Common myeloid progenitor, CD34-positive (primary cell): ENCODE measurements around the gene MSLN.

Experiments used
- CTCF ChIA-PET: fragments of 350-600 bp; sonication (Branson Sonifier 250); formaldehyde crosslinking; loops from one replicate; lab custom pipeline; 2021; ENCODE audit warnings: antibody characterized with exemption; lab: Charles Lee
- POLR2A ChIA-PET: fragments of 350-600 bp; sonication (Branson Sonifier 250); formaldehyde crosslinking; loops from one replicate; lab custom pipeline; 2021; ENCODE audit warnings: antibody characterized with exemption; lab: Charles Lee
- DNase-seq, 3 donors: peaks; one replicate each; pipeline versions ENCODE4 v3.0.0 to v3.0.0-alpha.2; 2013
- H3K27ac ChIP-seq, 2 experiments: 1 replicate in 1 of 2; 2 replicates in 1 of 2; pipeline ENCODE4 v1.7.0; 2013; ENCODE audit warnings: inconsistent platforms in 2 of 2, low read length in 2 of 2, mild to moderate bottlenecking in 2 of 2, low read depth in 1 of 2, moderate library complexity in 1 of 2; ENCODE audit not compliant: severe bottlenecking in 2 of 2, insufficient read depth in 1 of 2, poor library complexity in 1 of 2
- H3K27me3 ChIP-seq, 5 experiments: replicated peaks in 2 of 5; 1 replicate in 3 of 5; 2 replicates in 2 of 5; pipeline versions ENCODE4 v1.6.1 to v1.7.0; 2013; ENCODE audit warnings: low read length in 4 of 5, mild to moderate bottlenecking in 2 of 5, moderate library complexity in 2 of 5, inconsistent platforms in 1 of 5; ENCODE audit not compliant: insufficient read depth in 5 of 5, control insufficient read depth in 4 of 5
- H3K36me3 ChIP-seq, 4 experiments: 1 replicate in 2 of 4; 2 replicates in 2 of 4; pipeline versions ENCODE4 v1.6.1 to v1.7.0; 2013; ENCODE audit warnings: low read length in 3 of 4, control low read depth in 1 of 4, mild to moderate bottlenecking in 1 of 4; ENCODE audit not compliant: control insufficient read depth in 4 of 4, insufficient read depth in 4 of 4
- H3K4me1 ChIP-seq, 4 experiments: 1 replicate in 3 of 4; 2 replicates in 1 of 4; pipeline versions ENCODE4 v1.6.1 to v1.7.1; 2013; ENCODE audit warnings: low read length in 3 of 4, mild to moderate bottlenecking in 3 of 4, control low read depth in 1 of 4, inconsistent platforms in 1 of 4, moderate library complexity in 1 of 4; ENCODE audit not compliant: control insufficient read depth in 4 of 4, insufficient read depth in 4 of 4; ENCODE audit errors: control extremely low read depth in 1 of 4
- H3K4me3 ChIP-seq, 7 experiments: 1 replicate in 4 of 7; 2 replicates in 3 of 7; pipeline versions ENCODE4 v1.5.1 to v1.7.0; 2013; ENCODE audit warnings: mild to moderate bottlenecking in 7 of 7, low read length in 6 of 7, moderate library complexity in 6 of 7, inconsistent platforms in 2 of 7, low read depth in 2 of 7, control low read depth in 1 of 7; ENCODE audit not compliant: insufficient read depth in 4 of 7, control insufficient read depth in 1 of 7; ENCODE audit errors: extremely low read depth in 1 of 7
- H3K9me3 ChIP-seq, 5 experiments: 1 replicate in 4 of 5; 2 replicates in 1 of 5; pipeline versions ENCODE4 v1.6.1 to v1.7.1; 2013; ENCODE audit warnings: low read length in 4 of 5, mild to moderate bottlenecking in 2 of 5, inconsistent platforms in 1 of 5, low read depth in 1 of 5, moderate library complexity in 1 of 5; ENCODE audit not compliant: control insufficient read depth in 4 of 5, insufficient read depth in 2 of 5; ENCODE audit errors: control extremely low read depth in 1 of 5
- WGBS: methylation state at CpG from one replicate; pipeline ENCODE4 v1.1.5; 2013; ENCODE audit not compliant: insufficient coverage; 5-methylcytosine and 5-hydroxymethylcytosine counted together

MSLN gene

DNA sequence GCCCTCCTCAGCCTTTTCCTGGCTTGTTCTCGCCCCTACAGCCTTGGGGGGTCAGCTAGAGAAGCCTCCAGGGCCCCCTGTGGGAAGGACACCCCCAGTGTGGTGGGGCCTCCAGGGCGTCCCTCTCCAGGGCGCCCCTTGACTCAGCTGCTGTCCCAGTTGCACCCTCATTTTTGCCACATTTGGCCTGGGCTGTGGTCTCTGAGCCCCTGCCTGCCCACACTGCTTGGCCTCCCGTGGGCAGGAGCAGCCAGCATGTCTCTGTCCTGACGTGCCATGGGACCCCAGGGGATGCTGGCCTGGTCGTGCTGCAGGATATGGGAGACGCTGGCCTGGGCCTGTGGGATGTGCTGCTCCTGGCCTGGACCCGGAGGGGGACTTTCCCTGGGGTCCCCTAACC lies 32.9 kb downstream of the MSLN start:
- no peak overlapping the region for H3K4me3 ChIP-seq
- peaks cover 5 to 62% (median 35%) of the 10 kb centered on the region in 4 experiments for H3K36me3 ChIP-seq
- 95% methylated on average over 8 of the region's 8 CpGs for WGBS
- peaks cover 0 to 7% (median 0%) of the 10 kb centered on the region in 5 experiments for H3K27me3 ChIP-seq
- CTCF ChIA-PET: no interaction called here
- POLR2A ChIA-PET: no interaction called here
- H3K4me1 ChIP-seq: peaks cover 0 to 12% (median 11%) of the 10 kb centered on the region in 4 experiments
- no peak for DNase-seq
- H3K9me3 ChIP-seq: peaks cover 0 to 2% (median 0%) of the 10 kb centered on the region in 5 experiments
- H3K27ac ChIP-seq: no peak overlapping the region

GRCh38 chr16:794091-794822 lies 33.7 kb downstream of the MSLN start:
- Histone ChIP-seq H3K4me1 (peaks cover 0 to 5% (median 4%) of the 10 kb centered on the region in 4 experiments), H3K27me3 (peaks cover 0 to 16% (median 0%) of the 10 kb centered on the region in 5 experiments), H3K27ac (no peak overlapping the region), H3K9me3 (peaks cover 0 to 2% (median 0%) of the 10 kb centered on the region in 5 experiments), H3K4me3 (no peak overlapping the region), H3K36me3 (peaks cover 5 to 62% (median 35%) of the 10 kb centered on the region in 4 experiments)
- WGBS: 96% methylated on average over 27 of the region's 40 CpGs
- DNase-seq: no peak
- ChIA-PET CTCF (no interaction called here), POLR2A (no interaction called here)

DNA sequence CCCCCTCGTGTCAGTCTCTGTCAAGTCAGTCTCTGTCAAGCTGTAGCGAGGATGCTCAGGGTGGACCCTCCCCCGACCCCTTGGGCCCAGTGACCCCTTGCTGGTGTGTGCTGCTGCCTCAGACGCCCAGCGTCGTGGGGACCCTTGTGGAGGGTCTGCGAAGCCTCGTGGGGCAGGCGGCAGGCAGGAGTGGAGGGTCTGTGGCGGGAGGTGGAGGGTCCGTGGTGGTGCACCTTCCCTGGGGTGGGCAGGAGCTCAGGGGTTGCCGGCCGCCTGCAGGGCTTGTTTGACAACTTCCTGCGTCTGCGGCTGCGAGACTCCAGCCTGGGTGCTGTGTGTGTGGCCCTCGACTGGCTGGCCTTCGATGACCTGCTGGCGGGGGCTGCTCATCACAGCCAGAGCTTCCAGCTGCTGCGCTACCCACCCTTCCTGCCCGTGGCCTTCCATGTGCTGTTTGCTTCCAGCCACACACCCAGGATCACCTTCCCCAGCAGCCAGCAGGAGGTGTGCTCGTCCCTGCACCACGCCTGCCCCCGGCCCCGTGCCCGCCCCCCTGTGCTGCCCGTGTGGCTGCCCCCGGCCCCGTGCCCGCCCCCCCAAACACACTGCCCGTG lies 34.4 kb downstream of the MSLN start:
- no peaks in the 10 kb centered on the region for H3K4me1 ChIP-seq

GRCh38 chr16:795580-796229 lies 35.2 kb downstream of the MSLN start:
- no peak overlapping the region for H3K27ac ChIP-seq
- H3K4me3 ChIP-seq: no peak overlapping the region
- CTCF ChIA-PET: interaction anchor here (1.0 kb wide), 1 partner anchor 9 kb away, joined by 3 read pairs; no protein-coding TSS in a partner anchor
- peaks cover 2 to 55% (median 28%) of the 10 kb centered on the region in 4 experiments for H3K36me3 ChIP-seq
- H3K27me3 ChIP-seq: peaks cover 0 to 29% (median 7%) of the 10 kb centered on the region in 5 experiments
- POLR2A ChIA-PET: no interaction called here
- H3K4me1 ChIP-seq: peaks cover 0 to 5% (median 1%) of the 10 kb centered on the region in 4 experiments
- no peak for DNase-seq
- H3K9me3 ChIP-seq: peaks cover 0 to 2% (median 0%) of the 10 kb centered on the region in 5 experiments
- WGBS: 94% methylated on average over 31 of the region's 33 CpGs

More for the DNA sequence above, 34.4 kb downstream of the MSLN start:
- Histone ChIP-seq H3K36me3 (peaks cover 5 to 61% (median 34%) of the 10 kb centered on the region in 4 experiments), H3K27ac (no peak overlapping the region), H3K27me3 (peaks cover 0 to 22% (median 3%) of the 10 kb centered on the region in 5 experiments), H3K4me3 (no peak overlapping the region), H3K9me3 (peaks cover 0 to 2% (median 0%) of the 10 kb centered on the region in 5 experiments)
- ChIA-PET CTCF (no interaction called here), POLR2A (no interaction called here)
- no peak for DNase-seq
- 94% methylated on average over 21 of the region's 31 CpGs for WGBS

DNA sequence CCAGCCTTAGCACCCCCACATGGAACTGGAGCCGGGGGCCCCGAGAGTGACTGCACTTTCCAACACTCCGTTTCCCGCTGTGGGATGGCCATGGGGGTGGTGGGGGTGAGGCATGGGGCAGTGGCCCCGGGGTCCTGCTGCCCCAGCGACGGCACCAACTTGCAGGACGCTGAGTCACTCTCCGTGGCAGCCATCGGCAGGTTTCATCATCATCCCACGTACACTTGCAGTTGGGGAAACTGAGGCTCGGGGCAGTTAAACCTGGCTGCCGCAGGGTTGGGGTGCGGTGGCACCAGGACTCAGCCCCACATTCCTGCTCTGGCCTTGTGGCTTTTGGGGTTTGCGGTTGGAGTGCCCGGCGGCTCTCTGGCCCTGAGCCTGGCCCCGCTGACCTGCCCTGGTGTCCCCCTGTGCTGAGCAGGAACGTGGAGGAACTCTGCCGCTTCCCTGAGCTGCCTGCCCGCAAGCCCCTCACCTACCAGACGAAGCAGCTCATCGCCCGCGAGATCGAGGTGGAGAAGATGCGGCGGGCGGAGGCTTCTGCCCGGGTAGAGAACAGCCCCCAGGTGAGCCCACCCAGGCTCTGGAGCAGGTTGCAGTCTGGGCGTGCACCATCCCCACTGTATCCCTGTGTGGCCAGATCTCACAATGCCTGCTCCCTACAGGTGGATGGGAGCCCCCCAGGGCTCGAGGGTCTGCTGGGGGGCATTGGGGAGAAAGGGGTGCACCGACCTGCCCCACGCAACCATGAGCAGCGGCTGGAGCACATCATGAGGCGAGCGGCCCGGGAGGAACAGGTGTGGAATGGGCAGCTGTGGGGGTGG lies 36.0 kb downstream of the MSLN start:
- H3K36me3 ChIP-seq: peaks cover 0 to 47% (median 23%) of the 10 kb centered on the region in 4 experiments
- peaks cover 0 to 2% (median 0%) of the 10 kb centered on the region in 5 experiments for H3K9me3 ChIP-seq
- ChIA-PET CTCF (interaction anchor here (1.0 kb wide), 1 partner anchor 8 kb away, joined by 3 read pairs; no protein-coding TSS in a partner anchor), POLR2A (no interaction called here)
- no peak for DNase-seq
- peaks cover 0 to 38% (median 13%) of the 10 kb centered on the region in 5 experiments for H3K27me3 ChIP-seq
- peaks cover 0 to 5% (median 1%) of the 10 kb centered on the region in 4 experiments for H3K4me1 ChIP-seq
- 95% methylated on average over 30 of the region's 38 CpGs for WGBS
- H3K27ac ChIP-seq: no peak overlapping the region
- no peak overlapping the region for H3K4me3 ChIP-seq

DNA sequence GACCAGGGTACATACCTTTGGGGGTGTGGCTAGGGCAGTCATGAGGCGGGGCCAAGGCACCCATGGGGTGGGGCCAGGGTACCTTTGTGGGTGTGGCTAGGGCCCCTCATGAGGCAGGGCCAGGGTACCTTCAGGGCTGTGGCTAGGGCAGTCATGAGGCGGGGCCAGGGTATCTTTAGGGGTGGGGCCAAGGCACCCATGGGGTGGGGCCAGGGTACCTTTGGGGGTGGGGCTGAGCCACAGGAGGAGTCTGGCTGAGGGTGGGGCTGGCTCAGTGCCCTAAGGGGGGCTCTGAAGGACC lies 36.5 kb downstream of the MSLN start:
- Histone ChIP-seq H3K27ac (no peak overlapping the region), H3K36me3 (peaks cover 0 to 42% (median 19%) of the 10 kb centered on the region in 4 experiments), H3K4me1 (peaks cover 0 to 5% (median 1%) of the 10 kb centered on the region in 4 experiments), H3K27me3 (peaks cover 0 to 43% (median 16%) of the 10 kb centered on the region in 5 experiments), H3K9me3 (peaks cover 0 to 2% (median 0%) of the 10 kb centered on the region in 5 experiments), H3K4me3 (no peak overlapping the region)
- WGBS: 100% methylated on average over 1 of the region's 2 CpGs
- ChIA-PET CTCF (no interaction called here), POLR2A (no interaction called here)
- no peak for DNase-seq
